Activated CD8-positive, alpha-beta T cell treated with anti-CD3 and anti-CD28 coated beads for 36 hours (primary cell): ENCODE measurements around the gene PAIP1. TPM values are rescaled to one million over a fixed set of nuclear protein-coding genes. Genes with fewer than 3 reads are reported as not detected.
"Not testable (repeated sequence)": the region's sequence is repeated elsewhere in the genome, so short reads cannot be mapped to it uniquely, and the experiment has no call there.

Experiments used
- ATAC-seq: fragments of 200-7000 bp; cut with Tn5 transposase; one replicate; pipeline ENCODE4 v1.10.0; 2021; ENCODE audit warnings: mild to moderate bottlenecking, moderate library complexity
- CTCF ChIA-PET: fragments of 350-600 bp; sonication (Branson Sonifier 250); formaldehyde crosslinking; loops from one replicate; lab custom pipeline; 2021; ENCODE audit warnings: antibody characterized with exemption; lab: Charles Lee
- POLR2A ChIA-PET: fragments of 350-600 bp; sonication (Branson Sonifier 250); formaldehyde crosslinking; loops from one replicate; lab custom pipeline; 2021; ENCODE audit warnings: antibody characterized with exemption; lab: Charles Lee
- DNase-seq: peaks from one replicate; pipeline ENCODE4 v3.0.0-alpha.2; 2020
- H3K27ac Mint-ChIP-seq: one replicate; pipeline ENCODE4 v1.8.0; 2021; ENCODE audit warnings: mild to moderate bottlenecking, mixed read lengths
- H3K27me3 Mint-ChIP-seq: one replicate; pipeline ENCODE4 v1.8.0; 2021; ENCODE audit warnings: mixed read lengths
- H3K36me3 Mint-ChIP-seq: one replicate; pipeline ENCODE4 v1.8.0; 2021; ENCODE audit warnings: low read depth, mixed read lengths
- H3K4me1 Mint-ChIP-seq: one replicate; pipeline ENCODE4 v1.8.0; 2021; ENCODE audit warnings: low read depth, mixed read lengths
- H3K4me3 Mint-ChIP-seq: one replicate; pipeline ENCODE4 v1.8.0; 2021; ENCODE audit warnings: mild to moderate bottlenecking, moderate library complexity, mixed read lengths
- H3K9me3 Mint-ChIP-seq: one replicate; pipeline ENCODE4 v1.8.0; 2021; ENCODE audit warnings: mixed read lengths
- intact Hi-C: fragments of 100-400 bp; cut with micrococcal nuclease; formaldehyde crosslinking; loops from one replicate; pipeline ENCODE4 v1.10.0; 2022
- total RNA-seq, 2 experiments: library from RNA; stranded (reverse); gene quantifications; one replicate each; pipeline ENCODE4 v1.2.3, GENCODE V29; 2021
- TF ChIP-seq, protein P1 (sequence below): fragments of 200-600 bp; IDR thresholded peaks from one replicate; pipeline ENCODE4 v1.8.0; 2022; ENCODE audit warnings: antibody characterized with exemption, mild to moderate bottlenecking

Gene PAIP1
- total RNA-seq, 2 experiments from 2014 or later = 43.6 to 44.6 TPM

GRCh38 chr5:43563321-43563720 lies 6.4 kb upstream of the PAIP1 start:
- Mint-ChIP-seq H3K4me1 (peaks cover 17% of the 10 kb centered on the region), H3K27me3 (peaks cover 4% of the 10 kb centered on the region), H3K4me3 (no peak overlapping the region), H3K36me3 (no peaks in the 10 kb centered on the region), H3K9me3 (no peaks in the 10 kb centered on the region), H3K27ac (no peak overlapping the region)
- intact Hi-C loops = no loop called here
- ChIA-PET POLR2A (no interaction called here), CTCF (no interaction called here)
- DNase-seq = no peak
- TF ChIP-seq, protein P1, sequence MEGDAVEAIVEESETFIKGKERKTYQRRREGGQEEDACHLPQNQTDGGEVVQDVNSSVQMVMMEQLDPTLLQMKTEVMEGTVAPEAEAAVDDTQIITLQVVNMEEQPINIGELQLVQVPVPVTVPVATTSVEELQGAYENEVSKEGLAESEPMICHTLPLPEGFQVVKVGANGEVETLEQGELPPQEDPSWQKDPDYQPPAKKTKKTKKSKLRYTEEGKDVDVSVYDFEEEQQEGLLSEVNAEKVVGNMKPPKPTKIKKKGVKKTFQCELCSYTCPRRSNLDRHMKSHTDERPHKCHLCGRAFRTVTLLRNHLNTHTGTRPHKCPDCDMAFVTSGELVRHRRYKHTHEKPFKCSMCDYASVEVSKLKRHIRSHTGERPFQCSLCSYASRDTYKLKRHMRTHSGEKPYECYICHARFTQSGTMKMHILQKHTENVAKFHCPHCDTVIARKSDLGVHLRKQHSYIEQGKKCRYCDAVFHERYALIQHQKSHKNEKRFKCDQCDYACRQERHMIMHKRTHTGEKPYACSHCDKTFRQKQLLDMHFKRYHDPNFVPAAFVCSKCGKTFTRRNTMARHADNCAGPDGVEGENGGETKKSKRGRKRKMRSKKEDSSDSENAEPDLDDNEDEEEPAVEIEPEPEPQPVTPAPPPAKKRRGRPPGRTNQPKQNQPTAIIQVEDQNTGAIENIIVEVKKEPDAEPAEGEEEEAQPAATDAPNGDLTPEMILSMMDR = no peak
- ATAC-seq = no peak

DNA sequence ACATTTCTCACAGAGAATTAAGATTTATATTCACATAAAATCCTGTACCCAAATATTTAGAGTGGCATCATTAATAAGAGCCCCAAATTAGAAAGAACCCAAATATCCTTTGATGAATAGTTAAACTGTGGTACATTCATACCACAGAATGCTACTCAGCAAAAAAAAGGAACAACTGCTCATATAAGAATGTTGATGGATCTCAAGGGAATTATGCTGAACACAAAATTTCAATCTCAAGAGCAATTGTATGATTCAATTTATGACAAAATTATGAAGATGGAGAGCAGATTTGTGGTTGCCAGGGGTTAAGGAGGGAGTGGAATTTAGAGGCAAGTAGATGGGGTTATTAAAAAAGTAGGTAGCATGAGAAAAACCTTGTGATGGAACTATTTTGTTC lies 4.5 kb upstream of the PAIP1 start:
- Mint-ChIP-seq H3K4me3 (no peak overlapping the region), H3K27ac (no peak overlapping the region), H3K27me3 (peaks cover 4% of the 10 kb centered on the region), H3K4me1 (peaks cover 16% of the 10 kb centered on the region), H3K9me3 (no peaks in the 10 kb centered on the region), H3K36me3 (no peaks in the 10 kb centered on the region)
- ChIA-PET POLR2A (no interaction called here), CTCF (no interaction called here)
- ATAC-seq (no peak), DNase-seq (no peak)
- TF ChIP-seq, protein P1 = no peak
- intact Hi-C loops = no loop called here

- H3K36me3 Mint-ChIP-seq = peaks cover 2% of the 10 kb centered on the region
- ChIA-PET POLR2A (interaction anchor here (1.7 kb wide), 1 partner anchor 43 kb away, joined by 7 read pairs; the partner anchor contains the start of gene NNT), CTCF (no interaction called here)
- intact Hi-C loops = no loop called here
- TF ChIP-seq, protein P1 = no peak
- peaks cover 1% of the 10 kb centered on the region for H3K27me3 Mint-ChIP-seq
- no peaks in the 10 kb centered on the region for H3K9me3 Mint-ChIP-seq
- peaks cover 15% of the 10 kb centered on the region for H3K4me1 Mint-ChIP-seq
- ATAC-seq = no peak
- no peak overlapping the region for H3K27ac Mint-ChIP-seq
- DNase-seq = no peak
- H3K4me3 Mint-ChIP-seq = no peak overlapping the region
Observed at GRCh38 chr5:43560128-43560527, 3.3 kb upstream of the PAIP1 start.

DNA sequence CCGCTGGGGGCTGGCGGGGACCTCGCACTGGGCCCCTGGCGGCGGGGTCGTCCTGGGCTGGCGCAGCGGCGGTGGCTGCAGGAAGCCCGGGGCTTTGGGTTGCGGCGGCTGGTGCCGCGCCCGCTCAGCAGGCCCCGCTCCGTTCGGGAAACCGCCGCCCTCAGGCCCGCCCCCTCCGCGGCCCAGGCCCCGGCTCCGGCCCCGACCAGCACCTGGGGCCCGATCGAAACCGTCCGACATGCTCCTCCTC lies 345 bp downstream of the PAIP1 start:
- H3K9me3 Mint-ChIP-seq, ATAC-seq, H3K27me3 Mint-ChIP-seq, DNase-seq, H3K36me3 Mint-ChIP-seq, H3K27ac Mint-ChIP-seq: not testable (repeated sequence)
- Mint-ChIP-seq H3K4me1 (peaks cover 17% of the 10 kb centered on the region), H3K4me3 (peak overlapping the region; percentile 87)
- POLR2A ChIA-PET = interaction anchor here (0.7 to 3.1 kb wide), 6 partner anchors 12 to 73 kb away, joined by 3 to 14 read pairs (median 6); partner anchors contain the start of genes C5orf34, NNT and TMEM267
- intact Hi-C loops = loop anchor here (2.0 to 5.0 kb wide), 2 partner anchors 46 to 72 kb away; partner anchors contain the start of gene NNT
- CTCF ChIA-PET = interaction anchor here (3.6 kb wide), 1 partner anchor 15 kb away, joined by 16 read pairs; no protein-coding TSS in a partner anchor

GRCh38 chr5:43555895-43556606 lies 826 bp downstream of the PAIP1 start:
- Mint-ChIP-seq H3K36me3 (peaks cover 5% of the 10 kb centered on the region), H3K4me1 (peaks cover 18% of the 10 kb centered on the region), H3K4me3 (peak overlapping the region; percentile 87), H3K27ac (peak overlapping the region; percentile 89), H3K27me3 (no peaks in the 10 kb centered on the region), H3K9me3 (no peaks in the 10 kb centered on the region)
- TF ChIP-seq, protein P1 = no peak
- ATAC-seq = peak; percentile 4
- CTCF ChIA-PET = interaction anchor here (2.4 to 3.6 kb wide), 2 partner anchors 15 to 53 kb away, joined by 5 to 16 read pairs; no protein-coding TSS in a partner anchor
- DNase-seq = peak; percentile 52
- intact Hi-C loops = loop anchor here (2.0 to 5.0 kb wide), 2 partner anchors 46 to 71 kb away; partner anchors contain the start of gene NNT
- POLR2A ChIA-PET = interaction anchor here (0.7 to 3.1 kb wide), 8 partner anchors 12 to 72 kb away, joined by 3 to 14 read pairs (median 3); partner anchors contain the start of genes C5orf34, NNT and TMEM267
